SK-N-SH (cell line): Measurements from ENCODE around the gene MYCBPAP. TPM values are rescaled to one million over a fixed set of nuclear protein-coding genes. Genes with fewer than 3 reads are reported as not detected.

Source experiments
- CTCF ChIA-PET: fragments of 300-600, 350-600 bp; formaldehyde crosslinking; extraction: SDS; loops from one replicate; lab custom pipeline; 2021; lab: Yijun Ruan, JAX
- POLR2A ChIA-PET: fragments of 350-600 bp; sonication (Branson Sonifier 250); formaldehyde crosslinking; extraction: SDS; loops from one replicate; lab custom pipeline; 2020; ENCODE audit warnings: antibody characterized with exemption, inconsistent platforms; lab: Yijun Ruan, JAX
- DNase-seq: peaks from one replicate; pipeline ENCODE4 v3.0.0; 2012
- H2AFZ ChIP-seq: fragments of 200-600 bp; sonication (generic); 2 replicates; pipeline ENCODE4 v1.8.1; 2016; ENCODE audit warnings: antibody characterized with exemption, mild to moderate bottlenecking, low read depth
- H3F3A ChIP-seq: fragments of 200-600 bp; sonication (generic); replicated peaks from 2 replicates; pipeline ENCODE3; 2016; ENCODE audit warnings: antibody characterized with exemption, mild to moderate bottlenecking; ENCODE audit not compliant: insufficient read depth
- H3K27ac ChIP-seq, 2 experiments: fragments of 200-500 bp in 1 of 2; fragments of 200-600 bp in 1 of 2; sonication (Bioruptor generic) in 1 of 2; sonication (generic), shearing (Covaris generic) in 1 of 2; 2 replicates each; pipeline versions ENCODE4 v1.5.1 to v1.6.1; 2014 to 2016; ENCODE audit warnings: low read depth in 2 of 2, inconsistent platforms in 1 of 2, low read length in 1 of 2, mild to moderate bottlenecking in 1 of 2, mixed read lengths in 1 of 2
- H3K27me3 ChIP-seq: fragments of 200-600 bp; sonication (generic), shearing (Covaris generic); 2 replicates; pipeline ENCODE4 v1.6.1; 2016; ENCODE audit warnings: mixed run types; ENCODE audit not compliant: insufficient read depth
- H3K36me3 ChIP-seq, 2 experiments: fragments of 200-500 bp in 1 of 2; fragments of 200-600 bp in 1 of 2; sonication (Bioruptor generic) in 1 of 2; sonication (generic) in 1 of 2; replicated peaks in 1 of 2; 2 replicates each; pipeline versions ENCODE3 to v1.5.1; 2014 to 2016; ENCODE audit warnings: low read length in 1 of 2, mild to moderate bottlenecking in 1 of 2; ENCODE audit not compliant: insufficient read depth in 2 of 2, control insufficient read depth in 1 of 2
- H3K4me1 ChIP-seq, 2 experiments: fragments of 200-500 bp in 1 of 2; fragments of 200-600 bp in 1 of 2; sonication (Bioruptor generic) in 1 of 2; sonication (generic), shearing (Covaris generic) in 1 of 2; 2 replicates each; pipeline versions ENCODE4 v1.5.1 to v1.6.1; 2014 to 2016; ENCODE audit warnings: low read depth in 1 of 2, low read length in 1 of 2, mixed run types in 1 of 2; ENCODE audit not compliant: insufficient read depth in 2 of 2, control insufficient read depth in 1 of 2
- H3K4me2 ChIP-seq: fragments of 200-600 bp; sonication (generic), shearing (Covaris generic); 2 replicates; pipeline ENCODE4 v1.6.1; 2017; ENCODE audit warnings: mixed run types
- H3K4me3 ChIP-seq, 2 experiments: fragments of 200-500 bp in 1 of 2; fragments of 200-600 bp in 1 of 2; sonication (Bioruptor generic) in 1 of 2; sonication (generic), shearing (Covaris generic) in 1 of 2; 2 replicates each; pipeline versions ENCODE4 v1.5.1 to v1.8.1; 2014 to 2016; ENCODE audit warnings: low read depth in 2 of 2, inconsistent platforms in 1 of 2, low read length in 1 of 2, mild to moderate bottlenecking in 1 of 2, mixed read lengths in 1 of 2, moderate library complexity in 1 of 2
- H3K79me2 ChIP-seq: fragments of 200-600 bp; sonication (generic); 2 replicates; pipeline ENCODE4 v1.8.1; 2017; ENCODE audit warnings: mild to moderate bottlenecking; ENCODE audit not compliant: insufficient read depth
- H3K9ac ChIP-seq: fragments of 200-600 bp; sonication (generic); 2 replicates; pipeline ENCODE4 v1.6.1; 2017; ENCODE audit warnings: mixed run types
- H3K9me2 ChIP-seq: fragments of 200-600 bp; sonication (generic); 2 replicates; pipeline ENCODE4 v1.6.1; 2017; ENCODE audit warnings: mixed run types
- H3K9me3 ChIP-seq: fragments of 200-600 bp; sonication (generic); 2 replicates; pipeline ENCODE4 v1.6.1; 2017; ENCODE audit warnings: mixed run types, mild to moderate bottlenecking, moderate library complexity
- H4K20me1 ChIP-seq: fragments of 200-600 bp; sonication (generic); 2 replicates; pipeline ENCODE4 v1.6.1; 2017; ENCODE audit warnings: mild to moderate bottlenecking, mixed run types; ENCODE audit not compliant: insufficient read depth
- EZH2phosphoT487 ChIP-seq: fragments of 200-600 bp; sonication (generic); IDR thresholded peaks from 2 replicates; pipeline ENCODE4 v1.6.1; 2017; ENCODE audit warnings: low read depth, mixed run types, mild to moderate bottlenecking, antibody characterized with exemption, moderate library complexity, borderline replicate concordance
- FOSL2 ChIP-seq: IDR thresholded peaks from 2 replicates; pipeline ENCODE4 v1.4.0; 2012; ENCODE audit warnings: low read depth, mild to moderate bottlenecking, moderate library complexity, borderline replicate concordance
- GABPA ChIP-seq: IDR thresholded peaks from 2 replicates; pipeline ENCODE4 v1.4.0; 2012; ENCODE audit warnings: low read depth, mild to moderate bottlenecking
- GATA2 ChIP-seq: sonication (generic); formaldehyde crosslinking; IDR thresholded peaks from 2 replicates; pipeline ENCODE4 v1.5.0; 2020; ENCODE audit warnings: mild to moderate bottlenecking, missing genetic modification reagents
- TEAD4 ChIP-seq: IDR thresholded peaks from 2 replicates; pipeline ENCODE4 v1.4.0; 2012; ENCODE audit warnings: mild to moderate bottlenecking, borderline replicate concordance; ENCODE audit not compliant: insufficient read depth
- WGBS: methylation state at CpG from one replicate; pipeline ENCODE4 v1.1.6; 2017; ENCODE audit warnings: low lambda C conversion rate; 5-methylcytosine and 5-hydroxymethylcytosine counted together
- polyA plus RNA-seq, 3 experiments: library from polyadenylated mRNA; depleted of rRNA; stranded (reverse); fragments of >200 nt; gene quantifications; 2 replicates each; pipeline ENCODE4 v1.2.3, GENCODE V29; 2012
- TF ChIP-seq, protein P1 (sequence below): IDR thresholded peaks from 2 replicates; pipeline ENCODE4 v1.6.1; 2012; ENCODE audit warnings: mild to moderate bottlenecking, low read depth, low read length, moderate library complexity
- TF ChIP-seq, protein P2 (sequence below): IDR thresholded peaks from 2 replicates; pipeline ENCODE4; 2012
- TF ChIP-seq, protein P3 (sequence below): IDR thresholded peaks from 2 replicates; pipeline ENCODE4 v1.4.0; 2012; ENCODE audit warnings: low read depth, borderline replicate concordance
- TF ChIP-seq, protein P4 (sequence below): fragments of 200-600 bp; sonication (generic); IDR thresholded peaks from 2 replicates; pipeline ENCODE4 v1.6.1; 2017; ENCODE audit warnings: antibody characterized with exemption, mild to moderate bottlenecking, moderate library complexity
- TF ChIP-seq, protein P5 (sequence below): IDR thresholded peaks from 2 replicates; pipeline ENCODE4 v1.4.0; 2012; ENCODE audit warnings: low read depth, borderline replicate concordance

The MYCBPAP gene
- polyA plus RNA-seq, 1 of the 3 experiments (the other 2 are of a cell fraction), result 2.4 TPM

DNA sequence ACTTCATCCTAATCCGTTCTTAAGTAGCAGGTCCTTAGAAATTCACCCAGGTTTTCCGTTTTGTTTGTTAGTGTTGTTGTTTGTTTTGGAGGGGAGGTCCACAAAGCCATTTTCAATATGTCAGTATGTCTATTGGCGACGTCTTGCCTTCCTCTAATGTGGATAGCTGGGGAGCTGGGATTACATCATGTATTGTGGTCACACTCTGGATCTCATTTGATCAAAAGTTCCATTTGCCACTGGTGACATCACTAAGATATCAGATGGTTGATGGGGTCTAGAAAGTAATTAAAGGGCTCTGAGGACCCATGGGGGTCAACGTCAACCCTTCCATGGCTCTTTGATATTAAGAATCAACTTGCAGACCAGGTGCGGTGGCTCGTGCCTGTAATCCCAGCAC is 21.6 kb downstream of the MYCBPAP start:
- ChIA-PET POLR2A (no interaction called here), CTCF (interaction anchor here (1.4 to 5.5 kb wide), 4 partner anchors 28 to 165 kb away, joined by 4 to 27 read pairs (median 10); partner anchors contain the start of gene RSAD1)
- 88% methylated on average over 7 of the region's 7 CpGs for WGBS
- peaks cover 7 to 30% of the 10 kb centered on the region in 2 experiments; a peak in 3 of 4 replicates for H3K4me1 ChIP-seq
- H4K20me1 ChIP-seq, result no peaks in the 10 kb centered on the region
- no peak overlapping the region for H3K27ac ChIP-seq
- no peak overlapping the region for H3K9ac ChIP-seq
- no peak overlapping the region for H3K4me3 ChIP-seq
- no peaks in the 10 kb centered on the region for H3K36me3 ChIP-seq
- peaks cover 28% of the 10 kb centered on the region; the same call in 1 of the 2 replicates for H3K27me3 ChIP-seq
- TF ChIP-seq EZH2phosphoT487, result no peak
- TF ChIP-seq GABPA, result no peak
- TF ChIP-seq, protein P1, sequence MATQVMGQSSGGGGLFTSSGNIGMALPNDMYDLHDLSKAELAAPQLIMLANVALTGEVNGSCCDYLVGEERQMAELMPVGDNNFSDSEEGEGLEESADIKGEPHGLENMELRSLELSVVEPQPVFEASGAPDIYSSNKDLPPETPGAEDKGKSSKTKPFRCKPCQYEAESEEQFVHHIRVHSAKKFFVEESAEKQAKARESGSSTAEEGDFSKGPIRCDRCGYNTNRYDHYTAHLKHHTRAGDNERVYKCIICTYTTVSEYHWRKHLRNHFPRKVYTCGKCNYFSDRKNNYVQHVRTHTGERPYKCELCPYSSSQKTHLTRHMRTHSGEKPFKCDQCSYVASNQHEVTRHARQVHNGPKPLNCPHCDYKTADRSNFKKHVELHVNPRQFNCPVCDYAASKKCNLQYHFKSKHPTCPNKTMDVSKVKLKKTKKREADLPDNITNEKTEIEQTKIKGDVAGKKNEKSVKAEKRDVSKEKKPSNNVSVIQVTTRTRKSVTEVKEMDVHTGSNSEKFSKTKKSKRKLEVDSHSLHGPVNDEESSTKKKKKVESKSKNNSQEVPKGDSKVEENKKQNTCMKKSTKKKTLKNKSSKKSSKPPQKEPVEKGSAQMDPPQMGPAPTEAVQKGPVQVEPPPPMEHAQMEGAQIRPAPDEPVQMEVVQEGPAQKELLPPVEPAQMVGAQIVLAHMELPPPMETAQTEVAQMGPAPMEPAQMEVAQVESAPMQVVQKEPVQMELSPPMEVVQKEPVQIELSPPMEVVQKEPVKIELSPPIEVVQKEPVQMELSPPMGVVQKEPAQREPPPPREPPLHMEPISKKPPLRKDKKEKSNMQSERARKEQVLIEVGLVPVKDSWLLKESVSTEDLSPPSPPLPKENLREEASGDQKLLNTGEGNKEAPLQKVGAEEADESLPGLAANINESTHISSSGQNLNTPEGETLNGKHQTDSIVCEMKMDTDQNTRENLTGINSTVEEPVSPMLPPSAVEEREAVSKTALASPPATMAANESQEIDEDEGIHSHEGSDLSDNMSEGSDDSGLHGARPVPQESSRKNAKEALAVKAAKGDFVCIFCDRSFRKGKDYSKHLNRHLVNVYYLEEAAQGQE, result no peak
- TF ChIP-seq GATA2, result no peak
- TF ChIP-seq, protein P2, sequence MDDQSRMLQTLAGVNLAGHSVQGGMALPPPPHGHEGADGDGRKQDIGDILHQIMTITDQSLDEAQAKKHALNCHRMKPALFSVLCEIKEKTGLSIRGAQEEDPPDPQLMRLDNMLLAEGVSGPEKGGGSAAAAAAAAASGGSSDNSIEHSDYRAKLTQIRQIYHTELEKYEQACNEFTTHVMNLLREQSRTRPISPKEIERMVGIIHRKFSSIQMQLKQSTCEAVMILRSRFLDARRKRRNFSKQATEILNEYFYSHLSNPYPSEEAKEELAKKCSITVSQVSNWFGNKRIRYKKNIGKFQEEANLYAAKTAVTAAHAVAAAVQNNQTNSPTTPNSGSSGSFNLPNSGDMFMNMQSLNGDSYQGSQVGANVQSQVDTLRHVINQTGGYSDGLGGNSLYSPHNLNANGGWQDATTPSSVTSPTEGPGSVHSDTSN, result no peak
- TF ChIP-seq, protein P3, sequence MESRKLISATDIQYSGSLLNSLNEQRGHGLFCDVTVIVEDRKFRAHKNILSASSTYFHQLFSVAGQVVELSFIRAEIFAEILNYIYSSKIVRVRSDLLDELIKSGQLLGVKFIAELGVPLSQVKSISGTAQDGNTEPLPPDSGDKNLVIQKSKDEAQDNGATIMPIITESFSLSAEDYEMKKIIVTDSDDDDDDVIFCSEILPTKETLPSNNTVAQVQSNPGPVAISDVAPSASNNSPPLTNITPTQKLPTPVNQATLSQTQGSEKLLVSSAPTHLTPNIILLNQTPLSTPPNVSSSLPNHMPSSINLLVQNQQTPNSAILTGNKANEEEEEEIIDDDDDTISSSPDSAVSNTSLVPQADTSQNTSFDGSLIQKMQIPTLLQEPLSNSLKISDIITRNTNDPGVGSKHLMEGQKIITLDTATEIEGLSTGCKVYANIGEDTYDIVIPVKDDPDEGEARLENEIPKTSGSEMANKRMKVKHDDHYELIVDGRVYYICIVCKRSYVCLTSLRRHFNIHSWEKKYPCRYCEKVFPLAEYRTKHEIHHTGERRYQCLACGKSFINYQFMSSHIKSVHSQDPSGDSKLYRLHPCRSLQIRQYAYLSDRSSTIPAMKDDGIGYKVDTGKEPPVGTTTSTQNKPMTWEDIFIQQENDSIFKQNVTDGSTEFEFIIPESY, result no peak
- no peak for TF ChIP-seq TEAD4
- no peak for TF ChIP-seq FOSL2
- TF ChIP-seq, protein P4, sequence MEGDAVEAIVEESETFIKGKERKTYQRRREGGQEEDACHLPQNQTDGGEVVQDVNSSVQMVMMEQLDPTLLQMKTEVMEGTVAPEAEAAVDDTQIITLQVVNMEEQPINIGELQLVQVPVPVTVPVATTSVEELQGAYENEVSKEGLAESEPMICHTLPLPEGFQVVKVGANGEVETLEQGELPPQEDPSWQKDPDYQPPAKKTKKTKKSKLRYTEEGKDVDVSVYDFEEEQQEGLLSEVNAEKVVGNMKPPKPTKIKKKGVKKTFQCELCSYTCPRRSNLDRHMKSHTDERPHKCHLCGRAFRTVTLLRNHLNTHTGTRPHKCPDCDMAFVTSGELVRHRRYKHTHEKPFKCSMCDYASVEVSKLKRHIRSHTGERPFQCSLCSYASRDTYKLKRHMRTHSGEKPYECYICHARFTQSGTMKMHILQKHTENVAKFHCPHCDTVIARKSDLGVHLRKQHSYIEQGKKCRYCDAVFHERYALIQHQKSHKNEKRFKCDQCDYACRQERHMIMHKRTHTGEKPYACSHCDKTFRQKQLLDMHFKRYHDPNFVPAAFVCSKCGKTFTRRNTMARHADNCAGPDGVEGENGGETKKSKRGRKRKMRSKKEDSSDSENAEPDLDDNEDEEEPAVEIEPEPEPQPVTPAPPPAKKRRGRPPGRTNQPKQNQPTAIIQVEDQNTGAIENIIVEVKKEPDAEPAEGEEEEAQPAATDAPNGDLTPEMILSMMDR, result no peak
- TF ChIP-seq, protein P5, sequence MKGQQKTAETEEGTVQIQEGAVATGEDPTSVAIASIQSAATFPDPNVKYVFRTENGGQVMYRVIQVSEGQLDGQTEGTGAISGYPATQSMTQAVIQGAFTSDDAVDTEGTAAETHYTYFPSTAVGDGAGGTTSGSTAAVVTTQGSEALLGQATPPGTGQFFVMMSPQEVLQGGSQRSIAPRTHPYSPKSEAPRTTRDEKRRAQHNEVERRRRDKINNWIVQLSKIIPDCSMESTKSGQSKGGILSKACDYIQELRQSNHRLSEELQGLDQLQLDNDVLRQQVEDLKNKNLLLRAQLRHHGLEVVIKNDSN, result no peak
- no peaks in the 10 kb centered on the region for H3F3A ChIP-seq
- H3K4me2 ChIP-seq, result no peak overlapping the region
- H3K79me2 ChIP-seq, result no peaks in the 10 kb centered on the region
- H2AFZ ChIP-seq, result no peak overlapping the region
- no peak for DNase-seq
- no peaks in the 10 kb centered on the region for H3K9me3 ChIP-seq
- H3K9me2 ChIP-seq, result no peaks in the 10 kb centered on the region
